SK-N-MC (cell line): ENCODE measurements around the gene TTC28.
"Not testable (repeated sequence)": the region's sequence is repeated elsewhere in the genome, so short reads cannot be mapped to it uniquely, and the experiment has no call there.

Source experiments
- DNase-seq: peaks from one replicate; pipeline ENCODE4 v3.0.0-alpha.2; 2011; ENCODE audit warnings: low read depth, low spot score
- H3K27ac ChIP-seq: fragments of 200-600 bp; sonication (generic); 2 replicates; pipeline ENCODE4 v1.5.1; 2016; ENCODE audit warnings: mixed run types
- H3K36me3 ChIP-seq: fragments of 200-600 bp; sonication (generic); 2 replicates; pipeline ENCODE4 v1.6.1; 2017; ENCODE audit warnings: antibody characterized with exemption, low read length, mixed read lengths; ENCODE audit not compliant: insufficient read depth
- H3K4me3 ChIP-seq: fragments of 200-600 bp; sonication (generic); 2 replicates; pipeline ENCODE4 v1.5.1; 2016
- H3K9ac ChIP-seq: fragments of 200-600 bp; sonication (generic); 2 replicates; pipeline ENCODE4 v1.8.0; 2017; ENCODE audit warnings: mixed run types, mixed read lengths; ENCODE audit not compliant: insufficient read length
- H3K9me3 ChIP-seq: fragments of 200-600 bp; sonication (generic); 2 replicates; pipeline ENCODE4 v1.6.1; 2017; ENCODE audit warnings: low read depth, mild to moderate bottlenecking, antibody characterized with exemption, low read length, moderate library complexity, mixed read lengths
- EZH2 ChIP-seq: fragments of 200-600 bp; sonication (generic); IDR thresholded peaks from one replicate; pipeline ENCODE4 v1.6.1; 2017; ENCODE audit warnings: antibody characterized with exemption
- FOXP2 ChIP-seq: optimal IDR thresholded peaks from 2 replicates; pipeline ENCODE3; 2011; ENCODE audit warnings: mild to moderate bottlenecking, moderate library complexity; ENCODE audit not compliant: insufficient read depth; ENCODE audit errors: extremely low read length, control extremely low read depth
- POLR2AphosphoS5 ChIP-seq: IDR thresholded peaks from 2 replicates; pipeline ENCODE4 v1.6.1; 2012; ENCODE audit warnings: mild to moderate bottlenecking, low read depth, low read length, borderline replicate concordance

The TTC28 gene

DNA sequence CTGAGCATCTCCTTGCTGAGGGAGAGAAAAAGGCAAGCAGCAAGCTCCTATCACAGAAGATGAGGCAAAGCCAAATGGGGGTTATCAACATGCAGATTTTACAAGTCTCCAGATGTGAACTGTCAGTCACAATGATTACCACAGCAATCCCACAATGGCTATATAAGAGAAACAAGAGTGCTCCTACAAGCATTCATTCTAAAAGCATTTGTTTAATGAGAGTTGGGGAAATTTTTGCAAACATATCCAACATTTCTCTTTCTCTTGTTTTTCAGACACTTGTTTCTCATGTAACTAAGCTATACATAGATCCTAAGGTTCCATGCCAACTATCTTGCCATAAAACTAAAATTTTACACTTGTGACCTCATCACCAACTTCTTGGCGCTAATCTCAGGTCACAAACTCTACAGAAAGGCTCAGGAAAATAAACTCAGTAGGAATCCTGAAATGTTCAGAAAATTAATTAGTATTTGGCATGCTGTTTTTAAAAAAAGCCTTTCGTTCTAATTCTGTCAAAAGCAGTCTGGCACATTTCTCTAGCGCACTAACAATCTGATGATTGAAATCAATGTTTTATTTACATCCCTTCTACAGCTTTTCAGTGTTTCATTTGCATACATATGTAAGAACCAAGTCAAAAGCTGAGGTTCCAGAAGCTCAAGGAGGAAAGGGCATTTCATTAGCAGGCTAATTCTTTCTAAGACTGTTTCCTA lies 199.5 kb downstream of the TTC28 start:
- TF ChIP-seq POLR2AphosphoS5 (no peak), EZH2 (no peak), FOXP2 (no peak)

DNA sequence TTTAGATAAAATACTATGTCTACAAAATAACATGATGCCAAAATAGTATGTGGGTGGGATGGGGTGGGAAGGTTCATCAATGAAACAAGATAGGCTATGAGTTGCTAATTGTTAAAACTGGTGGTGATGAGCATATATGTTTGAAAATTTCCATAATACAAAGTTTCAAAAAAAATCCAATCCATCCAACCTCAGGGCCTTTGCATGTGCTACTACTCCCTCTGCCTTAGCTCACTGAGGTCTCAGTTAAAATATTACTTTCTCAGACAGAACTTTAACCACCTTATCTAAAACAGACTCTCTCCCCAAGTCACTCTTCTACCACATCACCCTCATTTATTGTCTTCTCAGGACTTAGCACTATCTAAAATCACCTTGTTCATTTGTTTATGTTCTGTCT lies 201.1 kb downstream of the TTC28 start:
- Histone ChIP-seq H3K4me3 (no peak overlapping the region), H3K36me3 (no peaks in the 10 kb centered on the region), H3K9ac (no peak overlapping the region), H3K9me3 (no peaks in the 10 kb centered on the region), H3K27ac (no peak overlapping the region)
- DNase-seq = no peak
- TF ChIP-seq POLR2AphosphoS5 (no peak), EZH2 (no peak), FOXP2 (no peak)

More for the DNA sequence above, 199.5 kb downstream of the TTC28 start:
- Histone ChIP-seq H3K27ac (peak overlapping the region; percentile 48), H3K9me3 (no peaks in the 10 kb centered on the region), H3K4me3 (no peak overlapping the region), H3K9ac (no peak overlapping the region), H3K36me3 (no peaks in the 10 kb centered on the region)
- no peak for DNase-seq

DNA sequence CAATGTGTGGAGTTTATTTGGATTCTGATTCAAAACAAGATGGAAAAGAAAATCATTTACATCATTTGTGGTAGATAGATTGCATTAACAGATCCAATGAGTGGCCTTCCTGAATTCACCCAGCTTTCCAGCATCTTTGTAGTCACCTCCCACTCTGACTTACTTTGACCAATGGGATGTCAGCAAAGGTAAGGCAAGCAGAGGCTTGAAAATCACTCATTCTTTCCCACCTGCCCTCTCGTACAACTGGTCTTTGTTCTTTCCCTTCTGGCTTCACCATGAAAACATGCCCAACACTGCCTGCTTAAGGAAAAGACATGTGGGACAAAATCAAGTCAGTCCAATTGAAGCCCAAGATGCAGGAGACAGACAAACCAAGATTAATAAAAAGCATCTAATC lies 202.1 kb downstream of the TTC28 start:
- Histone ChIP-seq H3K36me3 (no peaks in the 10 kb centered on the region), H3K9ac (no peak overlapping the region), H3K27ac (no peak overlapping the region), H3K9me3 (no peaks in the 10 kb centered on the region), H3K4me3 (no peak overlapping the region)
- no peak for DNase-seq
- TF ChIP-seq EZH2 (no peak), POLR2AphosphoS5 (no peak), FOXP2 (no peak)

- H3K9ac ChIP-seq = no peak overlapping the region
- H3K9me3 ChIP-seq = no peaks in the 10 kb centered on the region
- no peak for TF ChIP-seq EZH2
- TF ChIP-seq FOXP2 = no peak
- no peak for TF ChIP-seq POLR2AphosphoS5
- no peak overlapping the region for H3K4me3 ChIP-seq
- no peak overlapping the region for H3K27ac ChIP-seq
- no peak for DNase-seq
- H3K36me3 ChIP-seq = no peaks in the 10 kb centered on the region
Observed at GRCh38 chr22:28474330-28474729, 205.3 kb downstream of the TTC28 start.

DNA sequence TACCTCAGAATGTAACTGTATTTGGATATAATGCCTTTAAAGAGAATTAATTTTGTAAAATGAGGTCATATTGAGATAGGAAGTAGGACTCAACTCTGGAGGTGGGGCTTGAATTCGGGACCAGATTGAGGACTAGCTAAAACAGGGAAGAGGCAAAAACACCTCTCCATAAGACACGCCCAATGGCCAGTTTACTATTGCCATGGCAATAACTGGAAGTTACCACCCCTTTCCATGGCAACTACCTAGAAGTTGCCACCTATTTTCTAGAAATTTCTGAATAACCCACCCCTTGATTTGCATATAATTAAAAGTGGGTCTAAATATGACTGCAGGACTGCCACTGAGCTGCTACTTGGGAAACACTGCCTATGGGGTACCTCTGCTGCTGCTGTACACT lies 206.4 kb downstream of the TTC28 start:
- DNase-seq = no peak
- Histone ChIP-seq H3K9ac (no peak overlapping the region), H3K36me3 (no peaks in the 10 kb centered on the region), H3K27ac (no peak overlapping the region), H3K9me3 (no peaks in the 10 kb centered on the region), H3K4me3 (no peak overlapping the region)
- TF ChIP-seq EZH2 (no peak), POLR2AphosphoS5 (no peak), FOXP2 (no peak)

DNA sequence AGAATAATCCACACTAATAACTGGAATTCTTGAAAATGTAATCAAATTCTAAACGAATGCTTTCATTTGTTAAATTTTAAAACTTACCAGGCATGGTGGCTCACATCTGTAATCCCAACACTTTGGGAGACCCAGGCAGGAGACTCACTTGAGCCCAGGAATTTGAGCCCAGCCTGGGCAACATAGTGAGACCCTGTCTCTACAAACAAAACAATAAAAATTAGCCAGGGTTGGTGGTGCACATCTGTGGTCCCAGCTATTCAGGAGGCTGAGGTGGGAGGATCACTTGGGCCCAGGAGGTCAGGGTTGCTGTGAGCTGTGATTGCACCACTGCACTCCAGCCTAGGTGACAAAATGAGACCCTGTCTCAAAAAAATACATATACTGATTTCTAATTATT lies 212.6 kb downstream of the TTC28 start:
- not testable (repeated sequence) for H3K36me3 ChIP-seq, H3K9ac ChIP-seq, H3K9me3 ChIP-seq, H3K27ac ChIP-seq, H3K4me3 ChIP-seq, DNase-seq

- peak overlapping the region; percentile 60 for H3K4me3 ChIP-seq
- peak overlapping the region; percentile 83 for H3K27ac ChIP-seq
- no peaks in the 10 kb centered on the region for H3K36me3 ChIP-seq
- no peaks in the 10 kb centered on the region for H3K9me3 ChIP-seq
- TF ChIP-seq EZH2 = no peak
- no peak for TF ChIP-seq FOXP2
- no peak for TF ChIP-seq POLR2AphosphoS5
- no peak overlapping the region for H3K9ac ChIP-seq
- DNase-seq = no peak
Observed at GRCh38 chr22:28466399-28466798, 213.2 kb downstream of the TTC28 start.

DNA sequence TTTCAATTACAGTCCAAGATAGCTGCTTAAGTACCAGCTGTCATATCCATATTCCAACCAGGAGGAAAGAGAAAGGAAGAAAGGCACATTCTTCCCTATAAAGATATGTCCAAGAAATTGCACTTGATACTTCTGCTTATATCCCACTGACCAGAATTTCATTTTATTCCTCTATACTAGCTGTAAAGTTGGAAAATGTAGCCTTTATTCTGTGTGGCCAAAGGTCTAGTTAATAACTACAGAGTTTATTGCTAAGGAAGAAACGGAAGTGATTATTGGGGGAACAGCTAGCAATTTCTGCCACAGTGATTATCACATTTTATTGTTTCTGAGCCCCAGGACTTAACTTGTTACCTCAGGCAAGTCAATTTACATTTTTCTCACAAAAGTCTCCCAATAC lies 213.8 kb downstream of the TTC28 start:
- no peak for DNase-seq
- Histone ChIP-seq H3K9ac (no peak overlapping the region), H3K4me3 (peak overlapping the region; percentile 60), H3K36me3 (no peaks in the 10 kb centered on the region), H3K9me3 (no peaks in the 10 kb centered on the region), H3K27ac (peak overlapping the region; percentile 83)
- TF ChIP-seq POLR2AphosphoS5 (0 out of 2 replicates have a peak, but pooled peaks have one; percentile 25), EZH2 (no peak)

DNA sequence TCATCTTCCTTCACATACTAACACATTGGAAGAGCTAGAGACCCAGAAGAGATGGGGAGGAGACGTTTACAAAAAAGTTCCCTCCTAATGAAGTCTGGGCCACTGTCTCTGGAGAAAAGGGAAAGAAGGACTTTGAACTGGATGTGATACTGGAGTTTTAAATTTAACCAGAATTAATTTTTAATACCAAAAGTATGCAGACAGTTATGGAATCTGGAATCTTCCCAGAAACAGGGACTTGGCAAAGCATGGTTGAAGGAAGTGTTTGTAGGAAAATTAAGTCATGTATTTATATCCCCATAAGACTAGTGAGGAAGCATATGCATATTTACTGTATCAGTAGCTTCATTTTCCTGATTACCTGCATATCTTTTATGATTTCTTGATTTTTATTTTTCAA lies 215.5 kb downstream of the TTC28 start:
- H3K27ac ChIP-seq = peak overlapping the region; percentile 59
- TF ChIP-seq EZH2 (no peak), POLR2AphosphoS5 (no peak), FOXP2 (no peak)
- H3K4me3 ChIP-seq = no peak overlapping the region; the same call in 1 of the 2 replicates
- H3K9ac ChIP-seq = no peak overlapping the region
- no peaks in the 10 kb centered on the region for H3K36me3 ChIP-seq
- H3K9me3 ChIP-seq = no peaks in the 10 kb centered on the region
- no peak for DNase-seq

GRCh38 chr22:28463408-28463807 lies 216.2 kb downstream of the TTC28 start:
- not testable (repeated sequence) for H3K9me3 ChIP-seq, H3K4me3 ChIP-seq, H3K36me3 ChIP-seq, DNase-seq, H3K9ac ChIP-seq, H3K27ac ChIP-seq
